Measurements from ENCODE around the gene ARG2. TPM values are rescaled to one million over a fixed set of nuclear protein-coding genes. Genes with fewer than 3 reads are reported as not detected.
A peak's percentile ranks its signal among the peaks of the same experiment; 100 is the strongest.

ARG2 gene
- total and polyA plus RNA-seq, 10 of the 15 experiments (the other 5 are each of a cell fraction or from before 2014, with no cell fraction given), result 0.48 to 7.8 (median 1.1) TPM

DNA sequence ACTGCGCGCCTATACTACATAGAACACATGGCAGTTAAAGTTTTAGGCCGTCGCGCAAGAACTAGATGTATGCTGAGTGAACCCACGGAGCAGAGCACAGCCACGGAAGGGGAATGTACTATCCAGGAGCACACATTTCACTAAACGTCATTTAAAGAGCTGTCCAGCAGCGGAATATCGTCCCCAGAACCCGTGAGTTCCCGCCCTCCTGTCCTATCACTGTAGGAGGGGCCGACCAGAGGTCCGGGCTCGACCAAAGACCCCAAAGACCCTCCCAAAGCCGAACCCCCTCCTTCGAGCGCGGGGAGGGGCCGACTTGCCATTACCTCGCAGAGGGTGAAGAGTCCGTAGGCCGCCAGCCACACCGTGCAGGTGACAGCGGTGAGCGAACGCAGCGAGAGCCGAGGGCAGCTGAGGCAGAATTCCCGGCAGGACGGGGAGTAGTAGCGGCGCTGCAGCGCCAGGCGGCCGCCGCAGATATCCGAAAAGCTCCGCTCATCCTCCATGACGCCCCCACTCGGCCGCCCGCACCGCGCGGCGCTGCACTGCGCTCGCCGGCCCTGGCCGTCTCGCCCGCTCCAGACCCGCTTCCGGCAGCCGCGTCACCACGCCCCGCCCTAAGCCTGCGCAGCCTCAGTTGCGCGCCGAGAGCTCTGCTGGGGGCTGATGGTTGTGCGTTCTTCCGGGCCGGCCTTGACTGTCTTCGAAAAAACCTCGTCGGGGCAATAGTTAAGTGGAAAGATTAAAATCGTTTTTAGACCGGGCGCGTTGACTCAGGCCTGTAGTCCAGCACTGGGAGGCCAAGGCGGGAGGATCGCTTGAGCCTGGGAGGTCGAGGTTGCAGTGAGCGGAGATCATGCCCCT, 19.8 kb upstream of the ARG2 start, which contains the start of gene PIGH (continued):
- TF ChIP-seq YY1 (IDR thresholded peaks at IDR 0.05; ENCODE audit: low read depth, low read length) (peak; percentile 81; the same call in 1 of the 2 replicates), RELA (IDR thresholded peaks at IDR 0.05; ENCODE audit: borderline replicate concordance, partially characterized antibody) (peak; percentile 34), MTA2 (IDR thresholded peaks at IDR 0.05; ENCODE audit: low read depth) (no peak), NR2C2 (IDR thresholded peaks at IDR 0.05; ENCODE audit: borderline replicate concordance, control insufficient read depth, insufficient read length, low read depth) (no peak), ZSCAN29 (IDR thresholded peaks at IDR 0.05) (no peak), BHLHE40 (IDR thresholded peaks at IDR 0.05; ENCODE audit: borderline replicate concordance in 1 of 2, low read depth in 2 of 2, low read length in 1 of 2) (peak in 1 of 2 experiments; percentile 66; a peak in 1 of 4 replicates), EGR1 (IDR thresholded peaks at IDR 0.05; ENCODE audit: borderline replicate concordance in 1 of 2, low read depth in 2 of 2, low read length in 2 of 2) (peak in 1 of 2 experiments; percentile 69; a peak in 2 of 3 replicates), CREM (IDR thresholded peaks at IDR 0.05; ENCODE audit: low read depth) (peak; percentile 42), RFX5 (IDR thresholded peaks at IDR 0.05; ENCODE audit: low read depth, low read length) (no peak), TCF12 (IDR thresholded peaks at IDR 0.05; ENCODE audit: low read depth, low read length) (no peak), GABPA (IDR thresholded peaks at IDR 0.05; ENCODE audit: low read depth) (no peak), SIN3A (IDR thresholded peaks at IDR 0.05; ENCODE audit: low read depth, low read length) (no peak), POLR2AphosphoS5 (IDR thresholded peaks at IDR 0.05; ENCODE audit: low read length) (peak; percentile 60), EP300 (IDR thresholded peaks at IDR 0.05; ENCODE audit: borderline replicate concordance in 1 of 2, control insufficient read depth in 1 of 2, low read depth in 2 of 2, low read length in 2 of 2) (no peak), TAF1 (IDR thresholded peaks at IDR 0.05; ENCODE audit: borderline replicate concordance, low read depth, low read length) (peak; percentile 74; the same call in 1 of the 2 replicates), NRF1 (conservative IDR thresholded peaks at IDR 0.05; ENCODE audit: low read depth, low read length) (peak; percentile 75), HDAC2 (IDR thresholded peaks at IDR 0.05) (no peak), NBN (IDR thresholded peaks at IDR 0.05) (peak; percentile 20), MTA3 (IDR thresholded peaks at IDR 0.05; ENCODE audit: borderline replicate concordance, low read length) (no peak), GATAD2B (conservative IDR thresholded peaks at IDR 0.05; ENCODE audit: low read depth) (peak; percentile 93)
- TF ChIP-seq, protein P1, sequence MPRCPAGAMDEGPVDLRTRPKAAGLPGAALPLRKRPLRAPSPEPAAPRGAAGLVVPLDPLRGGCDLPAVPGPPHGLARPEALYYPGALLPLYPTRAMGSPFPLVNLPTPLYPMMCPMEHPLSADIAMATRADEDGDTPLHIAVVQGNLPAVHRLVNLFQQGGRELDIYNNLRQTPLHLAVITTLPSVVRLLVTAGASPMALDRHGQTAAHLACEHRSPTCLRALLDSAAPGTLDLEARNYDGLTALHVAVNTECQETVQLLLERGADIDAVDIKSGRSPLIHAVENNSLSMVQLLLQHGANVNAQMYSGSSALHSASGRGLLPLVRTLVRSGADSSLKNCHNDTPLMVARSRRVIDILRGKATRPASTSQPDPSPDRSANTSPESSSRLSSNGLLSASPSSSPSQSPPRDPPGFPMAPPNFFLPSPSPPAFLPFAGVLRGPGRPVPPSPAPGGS (IDR thresholded peaks at IDR 0.05; ENCODE audit: borderline replicate concordance, insufficient read depth, low read depth, low read length, poor library complexity, severe bottlenecking), result no peak
- TF ChIP-seq, protein P2, sequence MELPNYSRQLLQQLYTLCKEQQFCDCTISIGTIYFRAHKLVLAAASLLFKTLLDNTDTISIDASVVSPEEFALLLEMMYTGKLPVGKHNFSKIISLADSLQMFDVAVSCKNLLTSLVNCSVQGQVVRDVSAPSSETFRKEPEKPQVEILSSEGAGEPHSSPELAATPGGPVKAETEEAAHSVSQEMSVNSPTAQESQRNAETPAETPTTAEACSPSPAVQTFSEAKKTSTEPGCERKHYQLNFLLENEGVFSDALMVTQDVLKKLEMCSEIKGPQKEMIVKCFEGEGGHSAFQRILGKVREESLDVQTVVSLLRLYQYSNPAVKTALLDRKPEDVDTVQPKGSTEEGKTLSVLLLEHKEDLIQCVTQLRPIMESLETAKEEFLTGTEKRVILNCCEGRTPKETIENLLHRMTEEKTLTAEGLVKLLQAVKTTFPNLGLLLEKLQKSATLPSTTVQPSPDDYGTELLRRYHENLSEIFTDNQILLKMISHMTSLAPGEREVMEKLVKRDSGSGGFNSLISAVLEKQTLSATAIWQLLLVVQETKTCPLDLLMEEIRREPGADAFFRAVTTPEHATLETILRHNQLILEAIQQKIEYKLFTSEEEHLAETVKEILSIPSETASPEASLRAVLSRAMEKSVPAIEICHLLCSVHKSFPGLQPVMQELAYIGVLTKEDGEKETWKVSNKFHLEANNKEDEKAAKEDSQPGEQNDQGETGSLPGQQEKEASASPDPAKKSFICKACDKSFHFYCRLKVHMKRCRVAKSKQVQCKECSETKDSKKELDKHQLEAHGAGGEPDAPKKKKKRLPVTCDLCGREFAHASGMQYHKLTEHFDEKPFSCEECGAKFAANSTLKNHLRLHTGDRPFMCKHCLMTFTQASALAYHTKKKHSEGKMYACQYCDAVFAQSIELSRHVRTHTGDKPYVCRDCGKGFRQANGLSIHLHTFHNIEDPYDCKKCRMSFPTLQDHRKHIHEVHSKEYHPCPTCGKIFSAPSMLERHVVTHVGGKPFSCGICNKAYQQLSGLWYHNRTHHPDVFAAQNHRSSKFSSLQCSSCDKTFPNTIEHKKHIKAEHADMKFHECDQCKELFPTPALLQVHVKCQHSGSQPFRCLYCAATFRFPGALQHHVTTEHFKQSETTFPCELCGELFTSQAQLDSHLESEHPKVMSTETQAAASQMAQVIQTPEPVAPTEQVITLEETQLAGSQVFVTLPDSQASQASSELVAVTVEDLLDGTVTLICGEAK (IDR thresholded peaks at IDR 0.05; ENCODE audit: borderline replicate concordance), result peak; percentile 55; the same call in 1 of the 2 replicates
- TF ChIP-seq, protein P3, sequence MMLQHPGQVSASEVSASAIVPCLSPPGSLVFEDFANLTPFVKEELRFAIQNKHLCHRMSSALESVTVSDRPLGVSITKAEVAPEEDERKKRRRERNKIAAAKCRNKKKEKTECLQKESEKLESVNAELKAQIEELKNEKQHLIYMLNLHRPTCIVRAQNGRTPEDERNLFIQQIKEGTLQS (IDR thresholded peaks at IDR 0.05; ENCODE audit: borderline replicate concordance, extremely low read depth, low read depth, low read length), result no peak
